Activated CD8-positive, alpha-beta memory T cell treated with anti-CD3 and anti-CD28 coated beads, Interleukin-2, amount 10 ng/mL, durations not matched to agents 7 days and 5 days (primary cell): ENCODE results near the gene PRKCE. TPM values are rescaled to one million over a fixed set of nuclear protein-coding genes. Genes with fewer than 3 reads are reported as not detected.

Experiments
- ATAC-seq: fragments of 150-1000 bp; cut with Tn5 transposase; one replicate; pipeline ENCODE4 v1.10.0; 2021; ENCODE audit warnings: moderate library complexity
- CTCF ChIA-PET: fragments of 350-600 bp; sonication (Branson Sonifier 250); formaldehyde crosslinking; loops from one replicate; lab custom pipeline; 2021; ENCODE audit warnings: antibody characterized with exemption; lab: Charles Lee
- DNase-seq: peaks from one replicate; pipeline ENCODE4 v3.0.0-alpha.2; 2020
- H3K27ac Mint-ChIP-seq: one replicate; pipeline ENCODE4 v1.8.0; 2021; ENCODE audit warnings: mild to moderate bottlenecking, mixed read lengths
- H3K27me3 Mint-ChIP-seq: one replicate; pipeline ENCODE4 v1.8.0; 2021; ENCODE audit warnings: mixed read lengths
- H3K36me3 Mint-ChIP-seq: one replicate; pipeline ENCODE4 v1.8.0; 2021; ENCODE audit warnings: mild to moderate bottlenecking, mixed read lengths
- H3K4me1 Mint-ChIP-seq: one replicate; pipeline ENCODE4 v1.8.0; 2021; ENCODE audit warnings: mixed read lengths
- H3K4me3 Mint-ChIP-seq: one replicate; pipeline ENCODE4 v1.8.0; 2021; ENCODE audit warnings: mild to moderate bottlenecking, moderate library complexity, mixed read lengths
- H3K9me3 Mint-ChIP-seq: one replicate; pipeline ENCODE4 v1.8.0; 2022; ENCODE audit warnings: low read depth, mixed read lengths
- total RNA-seq, 2 experiments: library from RNA; stranded (reverse); gene quantifications; one replicate each; pipeline ENCODE4 v1.2.3, GENCODE V29; 2021

PRKCE gene
- total RNA-seq, 2 experiments from 2014 or later: 16.7 to 39.2 TPM

DNA sequence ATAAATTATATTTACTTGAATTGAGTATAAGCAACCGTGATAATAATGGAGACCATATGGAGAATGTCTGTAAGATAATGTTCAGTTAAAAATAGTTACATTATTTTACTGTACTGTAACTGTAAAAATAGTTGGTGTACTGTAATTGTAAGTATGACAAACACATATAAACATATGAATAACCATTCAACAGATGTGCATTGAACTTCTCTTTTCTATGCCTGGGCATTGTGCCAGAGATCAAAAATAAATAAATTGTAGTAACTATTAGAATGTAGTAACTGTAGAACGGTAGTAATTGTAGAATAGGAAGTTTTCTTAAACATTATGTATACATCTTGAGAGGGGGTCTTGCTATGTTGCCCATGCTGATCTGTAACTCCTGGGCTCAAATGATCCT lies 358.3 kb downstream of the PRKCE start:
- ATAC-seq (no peak), DNase-seq (no peak)
- Mint-ChIP-seq H3K4me3 (no peak overlapping the region), H3K27me3 (no peaks in the 10 kb centered on the region), H3K27ac (no peak overlapping the region), H3K4me1 (peaks cover 43% of the 10 kb centered on the region), H3K9me3 (no peaks in the 10 kb centered on the region), H3K36me3 (peaks cover 30% of the 10 kb centered on the region)
- CTCF ChIA-PET: interaction anchor here (1.6 to 2.1 kb wide), 5 partner anchors 13 to 449 kb away, joined by 3 to 16 read pairs (median 12); no protein-coding TSS in a partner anchor

DNA sequence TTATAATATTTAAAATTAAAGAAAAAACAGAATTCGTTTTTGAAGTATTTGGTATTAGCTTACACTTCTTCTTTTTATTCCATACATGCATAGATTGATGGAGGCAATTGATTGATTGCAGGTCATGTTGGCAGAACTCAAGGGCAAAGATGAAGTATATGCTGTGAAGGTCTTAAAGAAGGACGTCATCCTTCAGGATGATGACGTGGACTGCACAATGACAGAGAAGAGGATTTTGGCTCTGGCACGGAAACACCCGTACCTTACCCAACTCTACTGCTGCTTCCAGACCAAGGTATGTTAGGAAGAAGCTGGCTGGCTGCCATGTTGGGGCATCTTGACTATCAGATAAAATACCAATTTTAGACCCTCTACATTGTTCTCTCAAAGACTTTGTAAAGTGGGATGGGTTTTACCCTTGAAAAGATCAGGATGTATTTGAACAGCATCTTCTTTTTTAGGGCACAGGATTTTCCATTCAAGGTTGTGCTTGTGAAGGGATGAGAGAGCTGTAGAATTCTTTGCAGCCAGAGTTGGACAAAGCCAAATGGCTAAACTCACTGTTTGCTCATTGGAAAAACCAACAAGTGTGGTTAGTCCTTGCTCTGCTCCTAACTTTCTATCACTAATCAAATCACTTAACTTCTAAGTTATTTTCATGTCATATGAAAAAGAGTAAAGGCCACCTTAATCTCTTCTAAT lies 358.9 kb downstream of the PRKCE start:
- H3K36me3 Mint-ChIP-seq: peaks cover 31% of the 10 kb centered on the region
- peaks cover 47% of the 10 kb centered on the region for H3K4me1 Mint-ChIP-seq
- no peak for DNase-seq
- no peak overlapping the region for H3K4me3 Mint-ChIP-seq
- no peak overlapping the region for H3K27ac Mint-ChIP-seq
- ATAC-seq: no peak
- H3K27me3 Mint-ChIP-seq: no peaks in the 10 kb centered on the region
- CTCF ChIA-PET: interaction anchor here (0.8 to 2.1 kb wide), 18 partner anchors 9 to 460 kb away, joined by 3 to 16 read pairs (median 4); no protein-coding TSS in a partner anchor
- no peaks in the 10 kb centered on the region for H3K9me3 Mint-ChIP-seq

DNA sequence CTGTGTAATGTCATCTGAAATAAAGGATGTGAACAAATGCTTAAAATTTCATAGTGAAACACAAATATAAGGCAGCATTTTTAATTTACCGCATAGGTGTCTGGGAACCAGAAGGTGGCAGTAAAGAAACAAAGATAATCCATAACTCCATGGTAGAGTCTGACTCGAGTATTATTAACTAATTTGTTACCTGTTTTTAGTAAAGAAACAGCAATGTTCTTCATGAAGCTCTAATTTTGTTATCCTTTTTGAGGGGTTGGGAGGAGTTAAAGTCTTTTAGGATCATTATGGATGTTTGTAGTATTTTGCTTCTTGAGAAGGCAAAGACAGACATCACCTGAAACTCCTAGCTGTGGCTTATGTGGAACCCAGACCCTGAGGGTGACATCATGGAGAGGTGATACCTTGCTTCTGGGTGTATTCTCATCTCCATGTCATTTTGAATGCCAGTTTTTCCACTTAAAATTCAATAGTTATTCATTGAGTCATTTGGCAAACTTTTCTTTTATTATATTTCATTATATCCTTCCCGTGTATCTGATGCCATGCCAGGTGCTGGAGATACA lies 359.5 kb downstream of the PRKCE start:
- Mint-ChIP-seq H3K27ac (peak overlapping the region; percentile 22), H3K9me3 (no peaks in the 10 kb centered on the region), H3K27me3 (no peaks in the 10 kb centered on the region), H3K4me1 (peaks cover 51% of the 10 kb centered on the region), H3K36me3 (peaks cover 35% of the 10 kb centered on the region), H3K4me3 (no peak overlapping the region)
- CTCF ChIA-PET: interaction anchor here (0.7 to 2.1 kb wide), 19 partner anchors 8 to 459 kb away, joined by 3 to 16 read pairs (median 4); no protein-coding TSS in a partner anchor
- ATAC-seq (peak; percentile 85), DNase-seq (peak; percentile 39)

DNA sequence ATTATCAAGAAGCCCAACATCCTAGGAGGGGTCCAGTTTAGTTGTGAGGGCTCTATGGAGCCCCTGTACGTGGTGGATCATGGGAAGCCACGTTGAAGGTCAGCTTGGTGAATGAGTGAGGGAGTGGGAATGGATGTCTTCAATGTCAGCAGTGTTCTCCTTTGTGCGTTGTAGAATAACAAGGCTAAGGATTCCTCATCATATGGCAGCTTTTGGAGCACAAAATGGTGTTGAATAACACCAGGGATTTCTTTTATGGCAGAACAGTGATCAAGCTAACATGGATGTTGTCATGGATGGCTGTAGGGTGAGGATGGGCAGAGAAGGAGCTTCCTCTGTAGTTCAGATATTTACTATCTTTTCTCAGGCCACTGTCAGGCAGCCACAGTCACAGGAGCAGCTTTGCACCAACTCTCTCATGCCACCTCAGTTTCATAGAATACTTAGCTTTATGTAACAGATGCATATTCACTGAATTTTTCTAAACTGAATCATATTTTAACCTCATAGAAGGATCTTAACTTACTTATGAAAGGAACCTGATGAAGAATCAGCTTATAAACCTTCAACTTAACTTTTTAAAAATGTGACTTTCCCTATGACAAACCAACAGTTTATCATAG lies 361.3 kb downstream of the PRKCE start:
- DNase-seq (peak; percentile 32), ATAC-seq (no peak)
- Mint-ChIP-seq H3K27ac (peak overlapping the region; percentile 8), H3K9me3 (peaks cover 3% of the 10 kb centered on the region), H3K36me3 (peaks cover 45% of the 10 kb centered on the region), H3K4me3 (no peak overlapping the region), H3K27me3 (no peaks in the 10 kb centered on the region), H3K4me1 (peaks cover 63% of the 10 kb centered on the region)
- CTCF ChIA-PET: interaction anchor here (0.8 to 2.2 kb wide), 9 partner anchors 10 to 638 kb away, joined by 3 to 10 read pairs (median 5); partner anchors contain the start of gene EPAS1

DNA sequence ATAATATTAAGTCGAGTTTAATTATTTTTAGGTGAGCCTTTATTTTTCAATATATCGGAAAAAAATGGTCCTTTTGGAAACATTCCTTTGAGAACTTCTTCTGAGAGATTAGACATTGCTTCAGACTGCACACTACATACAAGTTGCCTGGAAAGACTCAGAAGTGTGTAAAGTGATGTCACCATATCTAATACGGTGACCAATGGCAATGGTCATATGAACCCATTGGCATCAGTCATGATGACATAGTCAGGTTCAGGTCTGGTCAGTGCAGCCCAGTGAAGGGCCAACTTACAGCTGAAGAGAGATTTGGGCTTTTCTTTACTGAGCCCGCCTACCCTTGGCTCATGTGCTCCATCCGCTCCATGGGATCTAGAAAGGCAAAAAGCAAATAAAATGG lies 362.3 kb downstream of the PRKCE start:
- peaks cover 60% of the 10 kb centered on the region for H3K4me1 Mint-ChIP-seq
- peaks cover 43% of the 10 kb centered on the region for H3K36me3 Mint-ChIP-seq
- no peak for ATAC-seq

DNA sequence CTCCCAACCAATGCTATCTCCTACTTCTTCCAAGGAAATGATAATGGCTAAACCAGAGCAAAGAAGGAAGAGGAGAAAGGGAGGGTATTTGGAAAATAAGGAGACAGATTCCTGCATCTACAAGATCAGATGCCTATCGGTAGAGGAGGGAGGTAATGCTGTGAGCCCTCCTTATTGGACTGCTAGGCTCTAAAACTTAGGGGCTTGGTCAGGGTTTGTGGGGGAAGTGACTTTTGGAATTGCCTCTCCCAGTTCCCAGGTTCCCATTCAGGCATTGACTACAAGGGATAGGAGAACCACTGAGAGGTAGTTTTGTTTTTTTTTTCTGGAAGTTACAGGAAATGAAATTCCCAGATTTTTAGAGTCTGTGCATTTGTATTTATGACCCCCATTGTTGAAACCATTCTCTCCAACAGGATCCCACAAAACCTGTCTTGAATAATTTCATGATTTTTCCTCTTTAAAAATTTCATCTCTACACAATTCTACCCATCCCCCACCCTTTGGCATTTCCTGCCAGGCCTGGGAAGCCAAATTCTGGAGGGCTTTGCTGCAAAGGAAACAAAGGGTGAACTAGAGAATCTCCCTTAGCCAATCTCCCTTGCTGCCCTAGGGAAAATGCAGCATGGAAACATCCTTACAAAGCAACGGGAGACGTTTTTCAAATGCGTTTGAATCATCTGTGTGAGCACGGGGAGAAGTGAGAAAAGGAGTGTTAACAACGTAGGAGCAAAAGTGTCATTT lies 363.6 kb downstream of the PRKCE start:
- peak; percentile 30 for DNase-seq
- ATAC-seq: no peak
- peaks cover 3% of the 10 kb centered on the region for H3K9me3 Mint-ChIP-seq
- peaks cover 71% of the 10 kb centered on the region for H3K4me1 Mint-ChIP-seq
- H3K27ac Mint-ChIP-seq: no peak overlapping the region
- H3K27me3 Mint-ChIP-seq: no peaks in the 10 kb centered on the region
- H3K36me3 Mint-ChIP-seq: peaks cover 44% of the 10 kb centered on the region
- CTCF ChIA-PET: interaction anchor here (0.7 to 1.4 kb wide), 2 partner anchors 48 to 434 kb away, joined by 3 to 4 read pairs; no protein-coding TSS in a partner anchor
- no peak overlapping the region for H3K4me3 Mint-ChIP-seq

More for the DNA sequence above, 362.3 kb downstream of the PRKCE start:
- CTCF ChIA-PET: interaction anchor here (1.0 to 2.2 kb wide), 6 partner anchors 9 to 447 kb away, joined by 3 to 10 read pairs (median 6); partner anchors contain the start of gene EPAS1
- Mint-ChIP-seq H3K9me3 (peaks cover 3% of the 10 kb centered on the region), H3K27ac (no peak overlapping the region), H3K27me3 (no peaks in the 10 kb centered on the region), H3K4me3 (no peak overlapping the region)
- no peak for DNase-seq

DNA sequence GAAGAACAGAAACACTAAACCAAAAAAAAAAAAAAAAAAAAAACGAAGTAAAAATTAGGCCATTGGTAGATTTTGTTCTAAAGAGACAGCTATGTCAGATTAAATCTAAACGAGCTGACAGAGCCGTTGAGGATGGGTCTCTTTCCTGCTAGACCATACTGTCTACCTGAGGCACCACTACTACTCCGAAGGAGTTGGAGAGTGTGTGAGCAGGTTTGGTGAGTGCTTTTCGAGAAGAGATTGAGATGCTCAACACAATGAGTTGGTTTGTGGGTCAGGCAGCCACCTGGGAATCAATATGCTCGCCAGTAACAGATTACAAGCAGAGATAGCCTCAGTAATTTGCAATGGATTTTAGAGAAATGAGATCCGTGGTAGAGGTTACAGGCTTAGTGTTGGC lies 364.2 kb downstream of the PRKCE start:
- Mint-ChIP-seq H3K4me3 (no peak overlapping the region), H3K9me3 (peaks cover 6% of the 10 kb centered on the region), H3K27ac (peak overlapping the region; percentile 8), H3K27me3 (no peaks in the 10 kb centered on the region), H3K36me3 (peaks cover 49% of the 10 kb centered on the region), H3K4me1 (peaks cover 75% of the 10 kb centered on the region)
- ATAC-seq (no peak), DNase-seq (no peak)
- CTCF ChIA-PET: interaction anchor here (0.7 to 1.4 kb wide), 3 partner anchors 47 to 445 kb away, joined by 3 to 4 read pairs (median 3); no protein-coding TSS in a partner anchor

DNA sequence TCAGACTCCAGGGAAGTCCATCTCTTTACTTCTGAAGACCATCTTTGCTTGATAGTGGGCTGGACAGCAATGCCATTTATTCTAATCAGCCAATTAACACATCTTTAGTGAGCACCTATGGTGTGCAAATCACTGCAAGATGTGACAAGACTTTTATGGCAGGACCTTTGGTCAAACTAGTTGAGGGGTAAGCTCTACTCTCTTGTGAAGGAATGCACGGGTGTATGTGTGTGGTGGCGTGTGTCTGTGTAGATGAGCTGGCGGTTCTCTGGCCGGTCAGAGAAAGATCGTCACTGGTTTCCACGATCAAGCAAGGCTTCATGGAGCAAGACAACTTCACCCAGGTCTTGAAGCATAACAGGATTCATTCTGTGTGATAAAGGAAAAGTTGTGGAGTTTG lies 364.6 kb downstream of the PRKCE start:
- CTCF ChIA-PET: interaction anchor here (0.7 to 1.4 kb wide), 3 partner anchors 47 to 444 kb away, joined by 3 to 4 read pairs (median 3); no protein-coding TSS in a partner anchor
- peaks cover 75% of the 10 kb centered on the region for H3K4me1 Mint-ChIP-seq
- H3K27ac Mint-ChIP-seq: no peak overlapping the region
- no peaks in the 10 kb centered on the region for H3K27me3 Mint-ChIP-seq
- no peak for DNase-seq
- peaks cover 54% of the 10 kb centered on the region for H3K36me3 Mint-ChIP-seq
- H3K9me3 Mint-ChIP-seq: peaks cover 6% of the 10 kb centered on the region
- H3K4me3 Mint-ChIP-seq: no peak overlapping the region
- ATAC-seq: no peak

DNA sequence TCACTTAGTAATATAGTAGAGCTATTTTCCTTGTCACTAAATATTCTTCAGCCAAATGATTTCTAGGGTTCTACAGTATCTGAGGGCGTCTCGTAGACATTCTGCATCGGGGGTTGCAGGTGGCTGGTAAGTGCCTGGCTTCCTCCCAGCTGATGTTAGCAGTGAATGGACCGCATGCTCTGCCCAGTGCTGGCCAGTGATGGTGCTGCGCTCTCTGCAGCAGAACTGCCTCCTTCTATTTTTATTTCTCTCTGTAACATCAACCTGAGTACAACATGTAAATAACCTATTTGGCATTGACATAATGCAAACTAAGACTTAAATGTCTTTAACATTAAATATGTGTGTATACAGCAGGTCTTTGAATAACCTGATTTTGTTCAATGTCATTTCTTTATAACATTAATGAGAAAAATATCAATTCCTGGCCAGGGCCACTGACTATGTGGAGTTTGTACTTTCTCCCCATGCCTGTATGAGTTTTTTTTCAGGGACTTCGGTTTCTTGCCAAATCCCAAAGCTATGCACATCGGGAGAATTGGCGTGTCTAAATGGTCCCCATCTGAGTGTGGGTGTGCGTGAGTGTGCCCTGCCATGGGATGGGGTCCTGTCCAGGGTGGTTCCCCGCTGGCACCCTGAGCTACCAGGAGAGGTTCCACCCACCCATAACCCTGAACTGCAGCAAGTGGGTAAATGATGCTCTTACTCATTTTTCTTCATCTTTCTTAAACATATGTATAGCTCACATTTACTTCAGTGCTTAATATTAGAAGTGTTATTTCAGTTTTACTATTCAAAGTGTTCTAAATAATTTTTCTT lies 367.5 kb downstream of the PRKCE start:
- peaks cover 9% of the 10 kb centered on the region for H3K9me3 Mint-ChIP-seq
- DNase-seq (no peak), ATAC-seq (peak; percentile 72)
- CTCF ChIA-PET: interaction anchor here (0.7 to 2.4 kb wide), 12 partner anchors 8 to 442 kb away, joined by 3 to 11 read pairs (median 5); no protein-coding TSS in a partner anchor
- peak overlapping the region; percentile 13 for H3K4me3 Mint-ChIP-seq
- no peaks in the 10 kb centered on the region for H3K27me3 Mint-ChIP-seq
- H3K36me3 Mint-ChIP-seq: peaks cover 53% of the 10 kb centered on the region
- H3K4me1 Mint-ChIP-seq: peaks cover 77% of the 10 kb centered on the region
- peak overlapping the region; percentile 68 for H3K27ac Mint-ChIP-seq

DNA sequence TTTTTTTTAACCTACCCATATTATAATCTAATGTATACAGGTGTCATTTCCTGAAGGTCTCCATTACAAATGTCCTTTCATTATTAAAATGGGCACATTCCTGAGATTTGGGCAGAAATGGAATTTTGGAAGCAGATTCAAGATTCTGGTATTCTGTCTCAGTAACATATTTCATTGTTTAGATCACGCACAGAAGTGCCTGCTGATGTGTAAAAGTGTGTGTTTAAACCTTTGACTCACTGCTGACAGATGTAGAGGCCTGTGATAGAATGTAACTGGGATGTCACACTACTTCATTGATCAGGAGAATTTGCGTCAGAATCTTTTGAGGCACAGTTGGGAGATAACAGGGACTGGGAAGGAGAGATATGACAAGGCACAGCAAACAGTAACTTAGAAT lies 368.9 kb downstream of the PRKCE start:
- Mint-ChIP-seq H3K9me3 (peaks cover 9% of the 10 kb centered on the region), H3K4me1 (peaks cover 71% of the 10 kb centered on the region), H3K4me3 (no peak overlapping the region), H3K27ac (peak overlapping the region; percentile 68), H3K36me3 (peaks cover 56% of the 10 kb centered on the region), H3K27me3 (no peaks in the 10 kb centered on the region)
- CTCF ChIA-PET: interaction anchor here (1.0 to 2.4 kb wide), 4 partner anchors 12 to 43 kb away, joined by 3 to 11 read pairs (median 4); no protein-coding TSS in a partner anchor
- no peak for DNase-seq
- ATAC-seq: no peak

DNA sequence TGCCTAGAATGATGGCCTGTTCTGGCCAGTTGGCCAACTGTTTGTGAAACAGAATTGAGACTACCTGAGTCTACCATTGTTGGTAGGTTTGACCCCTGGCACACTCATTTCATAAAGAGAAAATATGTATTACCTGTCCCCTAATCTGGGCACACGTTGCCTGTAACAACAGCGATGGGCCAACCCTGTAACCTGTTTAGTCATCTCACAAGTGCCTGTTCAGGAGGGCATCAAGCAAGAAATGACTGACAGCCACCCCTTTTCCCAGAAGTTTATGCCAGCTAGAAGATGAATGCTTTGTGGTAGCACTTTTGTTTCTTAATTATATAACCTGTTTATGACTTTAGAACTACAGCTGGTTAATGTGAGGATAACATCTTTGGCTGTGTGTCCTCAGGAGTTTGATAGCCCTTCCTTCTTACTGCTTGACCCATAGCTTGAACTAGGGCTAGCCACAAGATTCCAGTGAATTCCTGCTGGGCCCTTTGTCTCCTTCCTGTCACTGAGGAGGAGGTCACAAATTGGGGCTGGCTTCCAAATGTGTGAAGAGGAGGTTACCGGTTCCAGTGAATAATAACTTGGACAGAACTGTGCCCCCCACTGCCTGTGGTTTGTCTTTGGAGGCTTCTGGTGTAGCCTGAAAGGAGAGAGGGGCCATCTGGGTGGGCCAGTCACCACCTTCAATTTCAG lies 371.8 kb downstream of the PRKCE start:
- no peaks in the 10 kb centered on the region for H3K27me3 Mint-ChIP-seq
- H3K9me3 Mint-ChIP-seq: peaks cover 5% of the 10 kb centered on the region
- H3K4me3 Mint-ChIP-seq: no peak overlapping the region
- CTCF ChIA-PET: interaction anchor here (1.2 to 2.6 kb wide), 4 partner anchors 12 to 76 kb away, joined by 4 to 12 read pairs (median 7); no protein-coding TSS in a partner anchor
- ATAC-seq (peak; percentile 22), DNase-seq (peak; percentile 51)
- peaks cover 51% of the 10 kb centered on the region for H3K4me1 Mint-ChIP-seq
- peaks cover 49% of the 10 kb centered on the region for H3K36me3 Mint-ChIP-seq
- peak overlapping the region; percentile 52 for H3K27ac Mint-ChIP-seq
